Mesenchymal stem cell (in vitro differentiated cells and primary cell): ENCODE data around the gene CHGA.

Experiments
- DNase-seq: peaks from one replicate; pipeline ENCODE4 v3.0.0-alpha.2; 2013
- H2AFZ ChIP-seq: one replicate; pipeline ENCODE4 v1.6.1; 2013; ENCODE audit warnings: low read depth, mild to moderate bottlenecking, control low read depth, inconsistent platforms, low read length, moderate library complexity
- H2AK5ac ChIP-seq: 2 replicates; pipeline ENCODE4 v1.6.1; 2013; ENCODE audit warnings: low read length, moderate library complexity, mild to moderate bottlenecking, inconsistent platforms; ENCODE audit not compliant: severe bottlenecking
- H2BK120ac ChIP-seq: one replicate; pipeline ENCODE4 v1.6.1; 2013; ENCODE audit warnings: low read depth, mild to moderate bottlenecking, inconsistent platforms, low read length, moderate library complexity
- H2BK12ac ChIP-seq, 2 experiments: one replicate each; pipeline ENCODE4 v1.6.1; 2013; ENCODE audit warnings: inconsistent platforms in 2 of 2, low read length in 2 of 2, mild to moderate bottlenecking in 2 of 2, moderate library complexity in 2 of 2, control low read depth in 1 of 2
- H2BK15ac ChIP-seq: one replicate; pipeline ENCODE4 v1.6.1; 2013; ENCODE audit warnings: mild to moderate bottlenecking, low read depth, inconsistent platforms; ENCODE audit not compliant: poor library complexity, severe bottlenecking
- H2BK5ac ChIP-seq: 2 replicates; pipeline ENCODE4 v1.6.1; 2013; ENCODE audit warnings: low read depth, mild to moderate bottlenecking, low read length, control low read depth, inconsistent platforms; ENCODE audit not compliant: poor library complexity, severe bottlenecking
- H3K14ac ChIP-seq, 2 experiments: one replicate each; pipeline ENCODE4 v1.6.1; 2013; ENCODE audit warnings: inconsistent platforms in 2 of 2, low read length in 2 of 2, control low read depth in 1 of 2, mild to moderate bottlenecking in 1 of 2, moderate library complexity in 1 of 2
- H3K18ac ChIP-seq, 2 experiments: one replicate each; pipeline ENCODE4 v1.6.1; 2013; ENCODE audit warnings: inconsistent platforms in 2 of 2, low read length in 2 of 2, control low read depth in 1 of 2, low read depth in 1 of 2, mild to moderate bottlenecking in 1 of 2
- H3K23ac ChIP-seq, 2 experiments: one replicate each; pipeline ENCODE4 v1.6.1; 2013; ENCODE audit warnings: inconsistent platforms in 2 of 2, low read length in 2 of 2, mild to moderate bottlenecking in 2 of 2, moderate library complexity in 2 of 2, control low read depth in 1 of 2
- H3K27ac ChIP-seq: 2 replicates; pipeline ENCODE4 v1.5.1; 2013; ENCODE audit warnings: mild to moderate bottlenecking, moderate library complexity, low read length, control low read depth, inconsistent platforms; ENCODE audit not compliant: poor library complexity, severe bottlenecking
- H3K27me3 ChIP-seq, 2 experiments: 2 replicates each; pipeline versions ENCODE4 v1.6.1 to v1.7.0; 2013; ENCODE audit warnings: low read length in 2 of 2, mild to moderate bottlenecking in 2 of 2, moderate library complexity in 2 of 2, control low read depth in 1 of 2, inconsistent platforms in 1 of 2; ENCODE audit not compliant: control insufficient read depth in 1 of 2, insufficient read depth in 1 of 2
- H3K36me3 ChIP-seq, 2 experiments: 2 replicates each; pipeline versions ENCODE4 v1.6.1 to v1.7.0; 2013; ENCODE audit warnings: low read length in 2 of 2, control low read depth in 1 of 2, inconsistent platforms in 1 of 2, low read depth in 1 of 2, mild to moderate bottlenecking in 1 of 2; ENCODE audit not compliant: insufficient read depth in 2 of 2, control insufficient read depth in 1 of 2
- H3K4ac ChIP-seq, 2 experiments: one replicate each; pipeline ENCODE4 v1.6.1; 2013; ENCODE audit warnings: inconsistent platforms in 2 of 2, low read length in 2 of 2, mild to moderate bottlenecking in 2 of 2, moderate library complexity in 2 of 2, control low read depth in 1 of 2, low read depth in 1 of 2
- H3K4me1 ChIP-seq: 2 replicates; pipeline ENCODE4 v1.6.1; 2013; ENCODE audit warnings: low read depth, low read length, control low read depth; ENCODE audit not compliant: control insufficient read depth, insufficient read depth
- H3K4me2 ChIP-seq: 2 replicates; pipeline ENCODE4 v1.6.1; 2013; ENCODE audit warnings: low read length, mild to moderate bottlenecking, inconsistent platforms; ENCODE audit not compliant: poor library complexity, severe bottlenecking
- H3K4me3 ChIP-seq, 2 experiments: 2 replicates each; pipeline versions ENCODE4 v1.5.1 to v1.7.0; 2013; ENCODE audit warnings: low read length in 2 of 2, mild to moderate bottlenecking in 2 of 2, control low read depth in 1 of 2, low read depth in 1 of 2; ENCODE audit not compliant: insufficient read depth in 1 of 2
- H3K79me1 ChIP-seq: replicated peaks from 2 replicates; pipeline ENCODE4 v1.6.1; 2013; ENCODE audit warnings: mild to moderate bottlenecking, control low read depth, low read length, inconsistent platforms; ENCODE audit not compliant: poor library complexity, severe bottlenecking
- H3K9ac ChIP-seq: 2 replicates; pipeline ENCODE4 v1.7.0; 2013; ENCODE audit warnings: mild to moderate bottlenecking, low read length, moderate library complexity
- H3K9me3 ChIP-seq: 2 replicates; pipeline ENCODE4 v1.7.0; 2013; ENCODE audit warnings: mild to moderate bottlenecking, low read length; ENCODE audit not compliant: control insufficient read depth
- H4K8ac ChIP-seq: one replicate; pipeline ENCODE4 v1.6.1; 2013; ENCODE audit warnings: inconsistent platforms, mild to moderate bottlenecking, low read length, moderate library complexity
- H4K91ac ChIP-seq: one replicate; pipeline ENCODE4 v1.6.1; 2013; ENCODE audit warnings: mild to moderate bottlenecking, low read length, inconsistent platforms
- WGBS: methylation state at CpG from one replicate; pipeline ENCODE4 v1.1.7; 2013; ENCODE audit warnings: mixed read lengths; 5-methylcytosine and 5-hydroxymethylcytosine counted together

Gene CHGA

GRCh38 chr14:92945544-92945943, 22.6 kb downstream of the CHGA start:
- Histone ChIP-seq H3K9me3 (no peaks in the 10 kb centered on the region), H3K79me1 (no peaks in the 10 kb centered on the region), H2BK12ac (no peak overlapping the region), H4K8ac (no peak overlapping the region), H2AFZ (no peak overlapping the region), H3K27ac (no peak overlapping the region), H3K4ac (no peak overlapping the region), H4K91ac (no peak overlapping the region), H2AK5ac (no peak overlapping the region), H3K9ac (no peak overlapping the region), H3K4me1 (peaks cover 16% of the 10 kb centered on the region), H3K4me3 (no peak overlapping the region), H3K18ac (no peak overlapping the region), H3K27me3 (no peaks in the 10 kb centered on the region), H3K36me3 (peaks cover 23 to 30% of the 10 kb centered on the region in 2 experiments), H2BK5ac (no peak overlapping the region), H3K14ac (no peak overlapping the region), H2BK120ac (no peak overlapping the region), H3K4me2 (no peak overlapping the region), H2BK15ac (no peak overlapping the region), H3K23ac (no peak overlapping the region)
- no peak for DNase-seq
- 94% methylated on average over 12 of the region's 12 CpGs for WGBS

- Histone ChIP-seq H2AK5ac (no peak overlapping the region), H3K4me1 (peaks cover 16% of the 10 kb centered on the region), H3K27me3 (no peaks in the 10 kb centered on the region), H3K18ac (no peak overlapping the region), H3K9ac (no peak overlapping the region), H3K79me1 (no peaks in the 10 kb centered on the region), H2BK5ac (no peak overlapping the region), H3K36me3 (peaks cover 24 to 36% of the 10 kb centered on the region in 2 experiments), H3K9me3 (no peaks in the 10 kb centered on the region), H4K8ac (no peak overlapping the region), H3K27ac (no peak overlapping the region), H3K14ac (no peak overlapping the region), H2AFZ (no peak overlapping the region), H3K4me3 (no peak overlapping the region), H2BK15ac (no peak overlapping the region), H3K4ac (no peak overlapping the region), H3K23ac (no peak overlapping the region), H3K4me2 (no peak overlapping the region), H4K91ac (no peak overlapping the region), H2BK12ac (no peak overlapping the region), H2BK120ac (no peak overlapping the region)
- DNase-seq: no peak
- WGBS: 87% methylated on average over 37 of the region's 38 CpGs
These were observed 23.3 kb downstream of the CHGA start for GRCh38 chr14:92945959-92946846.

GRCh38 chr14:92946847-92947545, 24.0 kb downstream of the CHGA start:
- H3K18ac ChIP-seq: no peak overlapping the region

GRCh38 chr14:92948647-92949046, 25.7 kb downstream of the CHGA start:
- Histone ChIP-seq H3K36me3 (peaks cover 24 to 38% of the 10 kb centered on the region in 2 experiments), H3K4me2 (no peak overlapping the region), H3K9me3 (no peaks in the 10 kb centered on the region), H2BK120ac (no peak overlapping the region), H3K79me1 (no peaks in the 10 kb centered on the region), H3K4me1 (peaks cover 19% of the 10 kb centered on the region), H3K27me3 (no peaks in the 10 kb centered on the region), H2BK15ac (no peak overlapping the region), H3K14ac (no peak overlapping the region), H4K91ac (no peak overlapping the region), H2BK12ac (no peak overlapping the region), H3K4me3 (no peak overlapping the region), H2AK5ac (no peak overlapping the region), H3K4ac (no peak overlapping the region), H2BK5ac (no peak overlapping the region), H3K23ac (no peak overlapping the region), H3K18ac (no peak overlapping the region), H2AFZ (no peak overlapping the region), H3K9ac (no peak overlapping the region), H3K27ac (no peak overlapping the region), H4K8ac (no peak overlapping the region)
- WGBS: 95% methylated on average over 20 of the region's 22 CpGs
- no peak for DNase-seq

More at GRCh38 chr14:92946847-92947545, 24.0 kb downstream of the CHGA start:
- Histone ChIP-seq H2BK5ac (no peak overlapping the region), H3K4me3 (no peak overlapping the region), H2BK120ac (no peak overlapping the region), H4K8ac (no peak overlapping the region), H3K4me1 (peaks cover 16% of the 10 kb centered on the region), H2AK5ac (no peak overlapping the region), H3K27ac (no peak overlapping the region), H3K36me3 (peaks cover 24 to 35% of the 10 kb centered on the region in 2 experiments), H3K4ac (no peak overlapping the region), H3K9ac (no peak overlapping the region), H2BK12ac (no peak overlapping the region), H3K23ac (no peak overlapping the region), H3K9me3 (no peaks in the 10 kb centered on the region), H3K4me2 (no peak overlapping the region), H4K91ac (no peak overlapping the region), H3K27me3 (no peaks in the 10 kb centered on the region), H2AFZ (no peak overlapping the region), H2BK15ac (no peak overlapping the region), H3K14ac (no peak overlapping the region), H3K79me1 (no peaks in the 10 kb centered on the region)
- WGBS: 80% methylated on average over 12 of the region's 12 CpGs
- DNase-seq: no peak
